HepG2 (cell line): ENCODE data around the gene GPHN. TPM values are rescaled to one million over a fixed set of nuclear protein-coding genes. Genes with fewer than 3 reads are reported as not detected.

Experiments
- CAMTA2 ChIP-seq: sonication (generic); formaldehyde crosslinking; IDR thresholded peaks from 2 replicates; pipeline ENCODE4 v1.4.0; 2020; ENCODE audit warnings: mild to moderate bottlenecking, missing genetic modification reagents, borderline replicate concordance
- CTCF ChIP-seq: sonication (generic); formaldehyde crosslinking; IDR thresholded peaks from 2 replicates; pipeline ENCODE4 v1.5.0; 2020; ENCODE audit warnings: mild to moderate bottlenecking, missing genetic modification reagents, moderate library complexity
- HOXD1 ChIP-seq: sonication (generic); formaldehyde crosslinking; IDR thresholded peaks from 2 replicates; pipeline ENCODE4 v1.5.0; 2020; ENCODE audit warnings: missing genetic modification reagents
- MED13 ChIP-seq: sonication (generic); formaldehyde crosslinking; IDR thresholded peaks from 2 replicates; pipeline ENCODE4 v1.5.0; 2020; ENCODE audit warnings: missing genetic modification reagents
- POLR2G ChIP-seq: fragments of 200-400 bp; formaldehyde crosslinking; IDR thresholded peaks from 2 replicates; pipeline ENCODE4 v1.6.1; 2018; ENCODE audit warnings: mild to moderate bottlenecking, low read depth, low read length, moderate library complexity
- RBFOX2 ChIP-seq: fragments of 200-400 bp; formaldehyde crosslinking; IDR thresholded peaks from 2 replicates; pipeline ENCODE4 v1.6.1; 2017; ENCODE audit warnings: low read depth, mild to moderate bottlenecking, low read length
- REXO4 ChIP-seq: sonication (generic); formaldehyde crosslinking; IDR thresholded peaks from 2 replicates; pipeline ENCODE4 v1.8.0; 2022; ENCODE audit warnings: missing genetic modification reagents, mild to moderate bottlenecking, borderline replicate concordance
- TIGD3 ChIP-seq: sonication (generic); formaldehyde crosslinking; IDR thresholded peaks from 2 replicates; pipeline ENCODE4 v1.5.1; 2020; ENCODE audit warnings: mild to moderate bottlenecking, missing genetic modification reagents, borderline replicate concordance
- ZBTB26 ChIP-seq: IDR thresholded peaks from 2 replicates; pipeline ENCODE4 v1.6.1; 2016; ENCODE audit warnings: missing compliant biosample characterization, missing genetic modification reagents, borderline replicate concordance
- ZBTB40 ChIP-seq, 2 experiments: fragments of 450-650 bp in 1 of 2; sonication (generic) in 1 of 2; formaldehyde crosslinking in 1 of 2; IDR thresholded peaks; 2 replicates each; pipeline versions ENCODE4 v1.6.1 to v1.8.0; 2016 to 2022; ENCODE audit warnings: antibody characterized with exemption in 1 of 2, mild to moderate bottlenecking in 1 of 2, missing genetic modification reagents in 1 of 2
- ZNF816 ChIP-seq: sonication (generic); formaldehyde crosslinking; IDR thresholded peaks from 2 replicates; pipeline ENCODE4 v1.8.0; 2022; ENCODE audit warnings: missing genetic modification reagents, mild to moderate bottlenecking, borderline replicate concordance
- polyA plus RNA-seq, 8 experiments: library from polyadenylated mRNA; depleted of rRNA in 3 of 8; stranded (reverse) in 7 of 8; unstranded in 1 of 8; fragments of >200 nt; fragmentation: Illumina TruSeq in 4 of 8; extraction: Trizol in 4 of 8; gene quantifications; 2 replicates each; pipeline versions ENCODE4 v1.2.1 to v1.2.3, GENCODE V29; 2011 to 2016; ENCODE audit warnings: low read depth in 4 of 8, missing spikeins in 1 of 8, mixed read lengths in 1 of 8; ENCODE audit not compliant: insufficient read depth in 1 of 8
- total RNA-seq, 5 experiments: library from RNA; depleted of rRNA; stranded (reverse); fragments of >200 nt; fragmentation: Illumina TruSeq; extraction: Trizol; gene quantifications; 2 replicates each; pipeline ENCODE4 v1.2.3, GENCODE V29; 2016; ENCODE audit warnings: low read depth in 1 of 5

GPHN gene
- total and polyA plus RNA-seq, 2 of the 13 experiments (the other 11 are each of a cell fraction or from before 2014, with no cell fraction given) = 12.7 to 19.2 TPM

- TF ChIP-seq TIGD3 (CRISPR knock-in tag) = peak; percentile 23; the same call in 1 of the 2 replicates
- no peak for TF ChIP-seq CAMTA2
- peak; percentile 87 for TF ChIP-seq POLR2G
- no peak; the same call in 1 of the 2 replicates for TF ChIP-seq ZBTB26
- no peak for TF ChIP-seq MED13
- TF ChIP-seq REXO4 (CRISPR knock-in tag) = 0 out of 2 replicates have a peak, but pooled peaks have one; percentile 81
- peak; percentile 12; the same call in 1 of the 2 replicates for TF ChIP-seq HOXD1 (CRISPR knock-in tag)
- TF ChIP-seq ZNF816 (CRISPR knock-in tag) = peak; percentile 93
- TF ChIP-seq ZBTB40 (IDR thresholded peaks at IDR 0.05) = no peak
- peak; percentile 64 for TF ChIP-seq ZBTB40 (CRISPR knock-in tag; IDR thresholded peaks at IDR 0.05)
- TF ChIP-seq RBFOX2 = peak; percentile 91
- peak; percentile 52 for TF ChIP-seq CTCF
Measured at GRCh38 chr14:66507722-66508546, at the start of gene GPHN (continued).
